Esophagus muscularis mucosa (tissue), 3 donors: ENCODE data around the gene RASL12.

ENCODE experiments used
- POLR2AphosphoS5 ChIP-seq, 2 donors: sonication (generic); formaldehyde crosslinking; IDR thresholded peaks; one replicate each; pipeline ENCODE4 v1.6.1; 2017; ENCODE audit warnings: antibody characterized with exemption in 2 of 2
- TF ChIP-seq, protein P1 (sequence below), 3 experiments: fragments of 200-600 bp in 2 of 3; fragments of 450-650 bp in 1 of 3; sonication (generic) in 2 of 3; IDR thresholded peaks; one replicate each; pipeline ENCODE4 v1.5.1; 2017 to 2019; ENCODE audit warnings: antibody characterized with exemption in 3 of 3, mild to moderate bottlenecking in 2 of 3, moderate library complexity in 1 of 3

- TF ChIP-seq, protein P1, sequence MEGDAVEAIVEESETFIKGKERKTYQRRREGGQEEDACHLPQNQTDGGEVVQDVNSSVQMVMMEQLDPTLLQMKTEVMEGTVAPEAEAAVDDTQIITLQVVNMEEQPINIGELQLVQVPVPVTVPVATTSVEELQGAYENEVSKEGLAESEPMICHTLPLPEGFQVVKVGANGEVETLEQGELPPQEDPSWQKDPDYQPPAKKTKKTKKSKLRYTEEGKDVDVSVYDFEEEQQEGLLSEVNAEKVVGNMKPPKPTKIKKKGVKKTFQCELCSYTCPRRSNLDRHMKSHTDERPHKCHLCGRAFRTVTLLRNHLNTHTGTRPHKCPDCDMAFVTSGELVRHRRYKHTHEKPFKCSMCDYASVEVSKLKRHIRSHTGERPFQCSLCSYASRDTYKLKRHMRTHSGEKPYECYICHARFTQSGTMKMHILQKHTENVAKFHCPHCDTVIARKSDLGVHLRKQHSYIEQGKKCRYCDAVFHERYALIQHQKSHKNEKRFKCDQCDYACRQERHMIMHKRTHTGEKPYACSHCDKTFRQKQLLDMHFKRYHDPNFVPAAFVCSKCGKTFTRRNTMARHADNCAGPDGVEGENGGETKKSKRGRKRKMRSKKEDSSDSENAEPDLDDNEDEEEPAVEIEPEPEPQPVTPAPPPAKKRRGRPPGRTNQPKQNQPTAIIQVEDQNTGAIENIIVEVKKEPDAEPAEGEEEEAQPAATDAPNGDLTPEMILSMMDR (IDR thresholded peaks at IDR 0.05) = peak; percentile 53 to 74 (median 65)
- no peak for TF ChIP-seq POLR2AphosphoS5 (IDR thresholded peaks at IDR 0.05)
Measured at GRCh38 chr15:65033659-65034269, 34.0 kb downstream of the RASL12 start.
